Central memory CD8-positive, alpha-beta T cell (primary cell): ENCODE results near the gene MTHFD2L.

ENCODE experiments used
- ATAC-seq: fragments of 150-1000 bp; cut with Tn5 transposase; replicated peaks from 2 replicates; pipeline ENCODE4 v1.10.0; 2022; ENCODE audit warnings: mild to moderate bottlenecking, moderate FRiP score, moderate number of reproducible peaks; ENCODE audit not compliant: poor library complexity, severe bottlenecking; ENCODE audit errors: extremely low read depth
- DNase-seq, 2 donors: peaks; one replicate each; pipeline ENCODE4 v3.0.0; 2021; ENCODE audit warnings: low spot score in 2 of 2
- H3K27ac Mint-ChIP-seq: one replicate; pipeline ENCODE4 v1.8.0; 2022; ENCODE audit warnings: low read depth, mild to moderate bottlenecking, moderate library complexity, mixed read lengths
- H3K27me3 Mint-ChIP-seq: one replicate; pipeline ENCODE4 v1.8.0; 2022; ENCODE audit warnings: mixed read lengths
- H3K36me3 Mint-ChIP-seq: one replicate; pipeline ENCODE4 v1.8.0; 2022; ENCODE audit warnings: mild to moderate bottlenecking, moderate library complexity, mixed read lengths; ENCODE audit not compliant: insufficient read depth
- H3K4me1 Mint-ChIP-seq: one replicate; pipeline ENCODE4 v1.8.0; 2022; ENCODE audit warnings: mixed read lengths
- H3K4me3 Mint-ChIP-seq: one replicate; pipeline ENCODE4 v1.8.0; 2022; ENCODE audit warnings: mild to moderate bottlenecking, moderate library complexity, mixed read lengths
- H3K9me3 Mint-ChIP-seq: one replicate; pipeline ENCODE4 v1.8.0; 2022; ENCODE audit warnings: mixed read lengths

Gene MTHFD2L

DNA sequence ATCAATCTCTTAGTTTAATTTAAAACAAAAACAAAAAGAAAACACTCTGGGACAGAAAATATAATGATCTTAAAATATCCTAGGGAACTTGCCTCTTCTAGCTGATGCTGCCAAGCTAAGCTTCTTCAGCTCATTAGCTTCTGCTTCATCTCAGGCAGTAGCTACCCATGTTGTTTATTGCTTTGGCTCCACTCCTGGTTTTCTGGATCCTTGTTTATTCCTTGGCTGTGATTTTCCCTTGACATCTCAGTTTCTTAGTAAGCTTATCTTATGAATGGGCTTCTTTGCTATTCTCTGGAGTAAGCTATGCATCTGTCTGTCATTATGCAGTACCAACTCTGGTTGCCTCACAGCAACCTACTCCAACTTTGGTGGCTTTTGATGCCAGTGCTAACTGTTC lies 5.1 kb upstream of the MTHFD2L start:
- Mint-ChIP-seq H3K4me1 (no peaks in the 10 kb centered on the region), H3K27me3 (peaks cover 43% of the 10 kb centered on the region), H3K4me3 (no peak overlapping the region), H3K27ac (no peak overlapping the region), H3K36me3 (no peaks in the 10 kb centered on the region), H3K9me3 (no peaks in the 10 kb centered on the region)
- no peak for ATAC-seq
- no peak for DNase-seq

DNA sequence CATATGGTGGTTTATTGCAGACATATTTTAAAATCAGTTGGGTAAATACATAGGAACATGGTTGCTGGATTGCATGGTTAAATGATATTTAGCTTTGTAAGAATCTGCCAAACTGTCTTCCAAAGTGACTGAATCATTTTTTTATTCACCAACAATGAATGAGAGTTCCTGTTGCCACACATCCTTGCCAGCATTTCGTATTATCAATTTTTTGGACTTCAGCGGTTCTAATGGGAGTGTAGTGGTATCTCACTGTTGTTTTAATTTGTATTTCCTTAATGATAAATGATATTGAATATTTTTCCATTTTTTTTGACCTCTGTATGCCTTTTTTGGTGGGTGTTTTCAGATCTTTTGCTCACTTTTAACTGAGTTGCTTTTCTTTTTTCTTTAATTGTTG lies 1.4 kb upstream of the MTHFD2L start:
- no peak overlapping the region for H3K4me3 Mint-ChIP-seq

DNA sequence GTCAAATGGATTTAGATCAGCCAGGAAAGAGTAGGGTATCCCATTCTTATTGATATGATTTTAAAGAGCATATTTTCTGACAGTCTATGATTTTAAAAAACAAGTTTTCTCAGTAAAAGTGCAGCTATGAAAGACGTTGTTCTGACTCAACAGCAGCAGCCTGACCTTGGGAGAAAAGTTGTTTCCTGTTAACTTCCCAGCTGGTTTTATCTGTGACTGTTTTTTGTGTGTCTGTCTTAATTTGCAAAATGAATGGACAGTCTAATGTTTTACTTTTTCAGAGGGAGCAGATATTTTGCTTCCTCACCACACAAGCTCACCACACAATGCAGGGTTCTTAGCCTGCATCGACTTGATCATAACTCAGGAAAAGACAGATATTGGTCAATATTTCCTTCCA lies 764 bp upstream of the MTHFD2L start:
- DNase-seq: no peak
- H3K27ac Mint-ChIP-seq: no peak overlapping the region
- ATAC-seq: no peak
- H3K4me1 Mint-ChIP-seq: peaks cover 19% of the 10 kb centered on the region
- no peaks in the 10 kb centered on the region for H3K9me3 Mint-ChIP-seq
- peak overlapping the region; percentile 86 for H3K4me3 Mint-ChIP-seq
- H3K27me3 Mint-ChIP-seq: peaks cover 19% of the 10 kb centered on the region
- peaks cover 6% of the 10 kb centered on the region for H3K36me3 Mint-ChIP-seq

More for the DNA sequence above, 1.4 kb upstream of the MTHFD2L start:
- DNase-seq (no peak), ATAC-seq (no peak)
- no peak overlapping the region for H3K27ac Mint-ChIP-seq
- H3K36me3 Mint-ChIP-seq: peaks cover 6% of the 10 kb centered on the region
- no peaks in the 10 kb centered on the region for H3K9me3 Mint-ChIP-seq
- H3K4me1 Mint-ChIP-seq: peaks cover 17% of the 10 kb centered on the region
- H3K27me3 Mint-ChIP-seq: peaks cover 19% of the 10 kb centered on the region

DNA sequence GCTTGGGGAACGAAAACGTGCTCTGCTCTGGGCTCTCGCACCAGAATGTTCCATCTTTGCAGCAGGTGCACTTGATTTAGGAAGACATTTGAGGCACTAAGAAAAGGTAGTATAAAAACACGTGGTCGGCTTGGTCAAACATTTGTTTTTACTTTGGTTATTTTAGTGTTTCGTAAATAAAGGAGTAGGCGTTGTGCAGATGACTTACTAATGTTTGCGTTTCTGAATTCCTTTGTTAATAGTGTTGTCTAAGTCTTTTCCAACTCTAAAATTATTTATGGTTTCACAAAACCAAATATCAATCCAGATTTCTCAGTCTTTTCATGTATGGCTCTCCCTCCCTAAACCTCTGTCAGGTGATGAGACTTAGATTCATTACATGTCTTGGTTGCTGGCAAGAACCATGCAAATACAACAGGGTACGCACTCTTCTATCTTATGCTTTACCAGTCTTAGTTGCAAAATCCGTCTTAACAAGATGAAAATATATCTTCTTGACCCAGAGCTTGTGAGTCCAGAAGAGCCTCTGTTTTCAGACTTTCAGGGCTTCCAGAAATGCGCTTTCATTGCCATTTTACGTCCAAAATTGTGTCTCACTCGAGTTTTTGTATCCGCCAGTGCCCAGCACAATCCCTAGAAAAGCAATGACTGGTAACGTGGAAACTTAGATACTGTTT lies 686 bp downstream of the MTHFD2L start:
- Mint-ChIP-seq H3K27ac (peak overlapping the region; percentile 64), H3K27me3 (peaks cover 18% of the 10 kb centered on the region), H3K4me3 (peak overlapping the region; percentile 86), H3K9me3 (no peaks in the 10 kb centered on the region), H3K36me3 (peaks cover 12% of the 10 kb centered on the region), H3K4me1 (peaks cover 19% of the 10 kb centered on the region)
- DNase-seq: no peak
- no peak for ATAC-seq

DNA sequence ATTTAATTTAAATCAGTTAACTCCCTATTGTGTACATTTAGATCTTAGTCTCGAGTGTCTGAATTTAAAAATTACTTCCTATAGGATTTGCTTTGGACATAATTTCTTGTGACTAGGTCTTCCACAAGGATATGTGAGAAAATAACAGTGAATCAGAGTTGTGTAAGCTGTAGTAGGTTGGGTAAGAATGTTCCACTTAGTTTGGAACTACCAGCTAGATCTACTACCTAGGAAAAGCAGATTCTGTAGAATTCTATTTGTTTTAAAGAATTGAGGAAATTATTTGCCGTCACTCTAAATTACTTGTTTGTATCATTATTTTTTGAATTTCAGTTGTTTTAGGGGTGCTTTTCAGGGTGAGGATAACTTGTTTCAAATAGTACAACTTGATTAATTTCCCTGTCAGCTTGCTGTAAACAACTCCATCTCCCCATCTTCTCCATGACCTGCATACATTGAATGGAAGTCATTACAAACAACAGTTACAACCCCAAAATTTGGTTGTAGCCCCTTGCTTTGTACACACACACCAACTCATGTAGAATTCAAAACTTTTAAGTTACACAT lies 1.3 kb downstream of the MTHFD2L start:
- no peak for DNase-seq
- no peak for ATAC-seq
- Mint-ChIP-seq H3K4me3 (peak overlapping the region; percentile 86), H3K27ac (peak overlapping the region; percentile 64), H3K36me3 (peaks cover 12% of the 10 kb centered on the region), H3K27me3 (peaks cover 11% of the 10 kb centered on the region), H3K9me3 (no peaks in the 10 kb centered on the region), H3K4me1 (peaks cover 19% of the 10 kb centered on the region)

DNA sequence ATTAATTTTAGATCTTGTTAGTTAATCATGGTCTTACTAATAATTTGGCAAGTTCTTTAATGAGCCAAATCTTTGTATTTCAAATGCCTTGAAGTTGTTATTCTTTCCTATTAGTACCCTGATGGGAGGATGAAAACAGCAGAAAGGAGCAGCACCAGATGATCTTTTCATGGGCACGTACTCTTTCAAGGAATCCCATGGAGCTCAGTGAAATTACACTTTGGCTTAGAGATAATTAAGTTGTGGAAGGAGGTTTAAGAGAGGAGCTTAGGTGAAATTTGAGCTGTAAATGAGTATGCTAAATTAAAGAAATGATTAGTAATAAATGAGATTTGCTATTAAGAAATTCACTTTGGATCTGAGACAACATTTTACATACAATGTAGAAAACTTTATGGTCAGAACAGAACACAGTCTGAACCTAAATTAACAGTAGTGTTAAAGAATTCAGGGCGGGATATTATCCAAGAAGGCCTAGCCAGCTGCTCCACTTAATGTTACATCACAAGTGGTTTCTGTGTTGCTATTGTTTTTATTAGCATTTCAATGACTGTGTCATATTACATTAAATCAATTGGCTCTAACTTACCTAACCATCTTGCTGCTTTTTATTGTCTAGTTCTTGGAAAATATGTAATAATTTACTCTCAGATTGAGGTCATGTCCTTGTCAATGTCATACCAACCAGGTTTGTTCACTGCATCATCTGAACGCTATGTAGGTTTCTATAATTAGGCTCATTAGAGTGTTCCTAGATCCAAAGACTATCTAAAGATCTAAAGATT lies 3.9 kb downstream of the MTHFD2L start:
- Mint-ChIP-seq H3K36me3 (peaks cover 14% of the 10 kb centered on the region), H3K9me3 (no peaks in the 10 kb centered on the region), H3K4me1 (peaks cover 19% of the 10 kb centered on the region), H3K27me3 (no peaks in the 10 kb centered on the region), H3K27ac (no peak overlapping the region), H3K4me3 (no peak overlapping the region)
- no peak for ATAC-seq
- DNase-seq: no peak

DNA sequence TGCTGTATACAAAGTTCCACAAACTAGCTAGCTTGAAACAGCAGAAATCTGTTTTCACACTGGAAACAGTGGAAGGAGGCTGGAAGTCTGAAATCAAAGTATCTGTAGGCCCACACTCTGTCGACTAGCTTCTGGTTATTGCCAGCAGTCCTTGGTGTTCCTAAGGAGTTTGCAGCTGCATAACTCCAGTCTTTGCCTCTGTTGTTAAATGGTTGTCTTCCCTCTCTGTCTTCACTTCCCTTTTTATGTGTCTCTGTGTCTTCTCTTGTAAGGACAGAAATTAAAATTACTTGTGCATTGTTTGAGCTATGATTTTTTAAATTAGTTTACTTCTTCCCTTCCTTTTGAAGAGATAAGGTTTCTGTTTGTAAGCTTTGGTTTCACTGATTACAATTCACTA lies 8.2 kb downstream of the MTHFD2L start:
- no peak overlapping the region for H3K27ac Mint-ChIP-seq
- H3K36me3 Mint-ChIP-seq: peaks cover 10% of the 10 kb centered on the region
- H3K9me3 Mint-ChIP-seq: no peaks in the 10 kb centered on the region
- no peak overlapping the region for H3K4me3 Mint-ChIP-seq
- no peak for DNase-seq
- H3K27me3 Mint-ChIP-seq: no peaks in the 10 kb centered on the region
- ATAC-seq: no peak
- H3K4me1 Mint-ChIP-seq: peaks cover 19% of the 10 kb centered on the region

DNA sequence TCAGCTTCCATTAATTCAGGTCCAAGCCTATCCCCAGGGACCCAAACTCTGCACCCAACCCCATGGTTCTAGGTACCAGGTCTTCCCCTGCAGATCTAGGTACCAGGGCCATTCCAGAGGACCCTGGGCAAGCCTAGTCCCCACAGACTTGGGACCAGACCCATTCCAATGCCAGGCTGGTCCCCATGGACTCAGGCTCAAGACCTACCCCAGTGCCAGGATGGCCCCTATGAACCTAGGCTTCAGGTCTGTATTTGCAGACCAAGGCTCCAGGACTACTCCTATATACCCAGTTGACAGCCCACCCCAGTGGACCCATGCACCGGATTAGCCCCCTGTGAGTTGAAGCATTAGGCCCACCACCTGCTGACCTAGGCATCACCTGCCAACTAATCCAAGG lies 8.9 kb downstream of the MTHFD2L start:
- ATAC-seq: no peak
- Mint-ChIP-seq H3K4me1 (peaks cover 14% of the 10 kb centered on the region), H3K4me3 (no peak overlapping the region), H3K27ac (no peak overlapping the region), H3K36me3 (peaks cover 8% of the 10 kb centered on the region), H3K27me3 (no peaks in the 10 kb centered on the region), H3K9me3 (no peaks in the 10 kb centered on the region)
- no peak for DNase-seq

DNA sequence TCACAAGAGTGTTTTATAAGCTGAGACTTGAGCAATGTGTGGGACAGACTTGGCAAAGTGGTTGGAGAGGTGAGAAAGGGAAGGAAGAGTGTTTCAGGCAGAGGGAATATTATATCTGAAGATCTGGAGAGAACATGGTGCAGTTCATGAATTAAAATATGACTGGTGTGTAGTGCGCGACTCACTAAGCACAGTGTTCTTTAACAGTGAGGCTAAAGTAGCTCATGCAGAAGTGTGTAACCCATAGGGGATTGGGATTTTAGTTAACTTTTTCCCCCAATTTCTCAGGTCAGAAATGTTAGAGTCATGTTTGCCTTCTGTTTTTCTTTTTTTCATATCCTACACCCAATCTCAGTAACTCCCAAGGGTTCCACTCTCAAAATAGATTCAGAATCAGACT lies 9.7 kb downstream of the MTHFD2L start:
- H3K36me3 Mint-ChIP-seq: peaks cover 4% of the 10 kb centered on the region
- ATAC-seq (no peak), DNase-seq (no peak)
- H3K4me3 Mint-ChIP-seq: no peak overlapping the region
- peaks cover 14% of the 10 kb centered on the region for H3K4me1 Mint-ChIP-seq
- no peak overlapping the region for H3K27ac Mint-ChIP-seq
- H3K27me3 Mint-ChIP-seq: no peaks in the 10 kb centered on the region
- H3K9me3 Mint-ChIP-seq: no peaks in the 10 kb centered on the region

DNA sequence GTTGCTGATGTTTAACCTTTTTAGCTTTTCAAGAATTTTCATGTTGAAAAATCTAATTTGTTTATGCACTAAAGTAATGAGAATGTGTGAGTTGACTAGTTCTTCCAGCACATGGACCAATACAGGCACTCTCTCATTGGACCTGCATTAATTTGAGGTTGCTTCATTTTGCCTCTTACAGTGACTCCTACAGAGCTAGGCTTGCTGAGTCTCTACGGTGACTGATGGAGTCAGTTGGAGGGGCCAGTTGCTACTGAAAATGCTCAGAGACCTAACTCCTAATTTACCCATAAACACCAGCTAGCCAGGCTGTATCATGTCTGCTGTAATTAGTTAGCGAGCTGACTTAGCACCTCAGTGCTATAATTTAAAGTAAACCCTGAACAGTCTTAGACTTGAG lies 10.9 kb downstream of the MTHFD2L start:
- ATAC-seq (no peak), DNase-seq (no peak)
- Mint-ChIP-seq H3K4me1 (peaks cover 14% of the 10 kb centered on the region), H3K27ac (no peak overlapping the region), H3K4me3 (no peak overlapping the region), H3K9me3 (no peaks in the 10 kb centered on the region), H3K36me3 (peaks cover 2% of the 10 kb centered on the region), H3K27me3 (no peaks in the 10 kb centered on the region)

DNA sequence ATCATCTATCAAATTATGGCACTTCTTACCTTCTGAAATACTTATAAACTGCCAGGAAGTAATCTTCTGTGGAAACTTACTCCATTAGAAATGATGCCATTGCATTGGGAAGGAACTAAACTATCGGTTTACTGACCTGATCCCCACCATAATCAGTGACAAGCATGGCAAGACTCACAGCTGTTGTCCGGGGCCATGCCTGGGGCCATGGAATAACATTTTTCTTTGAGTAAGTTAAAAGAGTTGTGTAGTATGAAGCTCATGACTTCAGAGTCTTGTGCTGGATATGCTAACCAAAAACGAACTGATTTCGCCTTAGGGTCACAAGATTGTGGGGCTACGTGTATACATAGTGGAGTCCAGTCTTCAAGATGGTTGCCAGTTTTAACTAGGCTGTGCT lies 15.4 kb downstream of the MTHFD2L start:
- Mint-ChIP-seq H3K36me3 (no peaks in the 10 kb centered on the region), H3K4me1 (peaks cover 3% of the 10 kb centered on the region), H3K9me3 (no peaks in the 10 kb centered on the region), H3K27ac (no peak overlapping the region), H3K4me3 (no peak overlapping the region), H3K27me3 (no peaks in the 10 kb centered on the region)
- DNase-seq (no peak), ATAC-seq (no peak)

DNA sequence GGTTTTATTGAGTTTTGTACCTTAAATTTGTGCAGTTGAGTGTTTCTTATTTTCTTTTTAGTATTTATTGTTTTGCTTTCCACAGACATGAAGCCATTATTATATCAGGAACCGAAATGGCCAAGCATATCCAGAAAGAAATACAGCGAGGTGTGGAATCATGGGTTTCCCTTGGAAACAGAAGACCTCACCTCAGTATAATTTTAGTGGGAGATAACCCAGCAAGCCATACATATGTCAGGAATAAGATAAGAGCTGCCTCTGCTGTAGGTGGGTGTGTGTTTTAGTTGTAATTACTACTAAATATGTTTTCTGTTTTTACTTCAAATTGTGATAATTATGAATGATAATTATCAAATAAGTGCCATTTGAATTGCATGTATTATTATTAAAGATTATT lies 16.5 kb downstream of the MTHFD2L start:
- Mint-ChIP-seq H3K27me3 (no peaks in the 10 kb centered on the region), H3K4me3 (no peak overlapping the region), H3K27ac (no peak overlapping the region), H3K9me3 (no peaks in the 10 kb centered on the region), H3K36me3 (no peaks in the 10 kb centered on the region), H3K4me1 (no peaks in the 10 kb centered on the region)
- ATAC-seq (no peak), DNase-seq (no peak)

DNA sequence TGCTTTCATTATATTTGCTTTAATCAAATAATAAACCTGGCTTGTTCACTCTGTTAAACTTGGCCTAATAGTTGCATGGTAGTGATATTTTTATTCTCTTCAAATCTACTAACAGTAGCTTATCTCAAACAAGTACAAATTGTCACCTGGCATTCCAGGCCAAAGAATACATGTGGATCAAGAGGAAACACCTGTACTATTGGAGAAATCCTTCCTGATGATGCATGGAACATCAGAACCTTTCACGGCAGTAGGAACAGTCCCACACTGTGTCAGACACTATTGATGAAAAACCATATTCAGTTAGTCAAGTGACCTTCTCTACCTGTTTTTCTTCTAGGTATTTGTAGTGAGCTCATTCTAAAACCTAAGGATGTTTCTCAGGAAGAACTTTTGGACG lies 17.0 kb downstream of the MTHFD2L start:
- H3K27me3 Mint-ChIP-seq: no peaks in the 10 kb centered on the region
- ATAC-seq (no peak), DNase-seq (no peak)
- H3K27ac Mint-ChIP-seq: no peak overlapping the region
- no peaks in the 10 kb centered on the region for H3K36me3 Mint-ChIP-seq
- H3K4me3 Mint-ChIP-seq: no peak overlapping the region
- no peaks in the 10 kb centered on the region for H3K4me1 Mint-ChIP-seq
- H3K9me3 Mint-ChIP-seq: no peaks in the 10 kb centered on the region
